Keratinocyte (primary cell): ENCODE measurements around the gene MGAT1. TPM values are rescaled to one million over a fixed set of nuclear protein-coding genes. Genes with fewer than 3 reads are reported as not detected.

Experiments
- DNase-seq: peaks from one replicate; pipeline ENCODE4 v3.0.0-alpha.2; 2011; ENCODE audit warnings: low read depth, missing footprints, low spot score
- FAIRE-seq: peaks from 2 replicates; lab custom pipeline; 2011; peaks lifted over from hg19 to GRCh38; lab: Jason Lieb, UNC
- H2AFZ ChIP-seq: 2 replicates; pipeline ENCODE4 v1.6.0; 2012; ENCODE audit warnings: low read length, control low read depth, inconsistent platforms; ENCODE audit not compliant: control insufficient read depth
- H3K27ac ChIP-seq: 2 replicates; pipeline ENCODE4 v1.5.1; 2011; ENCODE audit warnings: low read length; ENCODE audit not compliant: control insufficient read depth, insufficient read depth
- H3K27me3 ChIP-seq: 3 replicates; pipeline ENCODE4 v1.6.0; 2011; ENCODE audit warnings: low read length; ENCODE audit not compliant: control insufficient read depth, insufficient read depth; ENCODE audit errors: extremely low read depth
- H3K36me3 ChIP-seq, 2 experiments: 2 replicates in 1 of 2; 3 replicates in 1 of 2; pipeline ENCODE4 v1.5.1; 2011; ENCODE audit warnings: low read length in 2 of 2, mild to moderate bottlenecking in 1 of 2; ENCODE audit not compliant: control insufficient read depth in 2 of 2, insufficient read depth in 2 of 2; ENCODE audit errors: extremely low read depth in 1 of 2
- H3K4me1 ChIP-seq: 3 replicates; pipeline ENCODE4 v1.5.1; 2011; ENCODE audit warnings: low read length; ENCODE audit not compliant: control insufficient read depth, insufficient read depth; ENCODE audit errors: extremely low read depth
- H3K4me2 ChIP-seq: 3 replicates; pipeline ENCODE4 v1.6.0; 2011; ENCODE audit warnings: low read depth, low read length; ENCODE audit not compliant: control insufficient read depth, insufficient read depth; ENCODE audit errors: extremely low read depth
- H3K4me3 ChIP-seq, 3 experiments: fragments of 200-600 bp in 1 of 3; sonication (generic) in 1 of 3; 2 replicates in 2 of 3; 3 replicates in 1 of 3; pipeline ENCODE4 v1.5.1; 2011 to 2016; ENCODE audit warnings: low read length in 3 of 3, mild to moderate bottlenecking in 3 of 3, control low read depth in 2 of 3, inconsistent platforms in 1 of 3, low read depth in 1 of 3, mixed read lengths in 1 of 3, mixed run types in 1 of 3, moderate library complexity in 1 of 3; ENCODE audit not compliant: control insufficient read depth in 2 of 3, insufficient read depth in 2 of 3; ENCODE audit errors: extremely low read depth in 1 of 3
- H3K79me2 ChIP-seq: 2 replicates; pipeline ENCODE4 v1.6.0; 2012; ENCODE audit warnings: low read length; ENCODE audit not compliant: control insufficient read depth, insufficient read depth
- H3K9ac ChIP-seq: 3 replicates; pipeline ENCODE4 v1.6.0; 2011; ENCODE audit warnings: low read length; ENCODE audit not compliant: control insufficient read depth, insufficient read depth; ENCODE audit errors: extremely low read depth
- H3K9me1 ChIP-seq: 3 replicates; pipeline ENCODE4 v1.6.0; 2011; ENCODE audit warnings: low read length; ENCODE audit not compliant: control insufficient read depth, insufficient read depth; ENCODE audit errors: extremely low read depth
- H3K9me3 ChIP-seq: 2 replicates; pipeline ENCODE4 v1.5.1; 2012; ENCODE audit warnings: low read depth, low read length; ENCODE audit not compliant: control insufficient read depth
- H4K20me1 ChIP-seq: 3 replicates; pipeline ENCODE4 v1.6.0; 2011; ENCODE audit warnings: low read length; ENCODE audit not compliant: control insufficient read depth, insufficient read depth; ENCODE audit errors: extremely low read depth
- EZH2 ChIP-seq: IDR thresholded peaks from one replicate; pipeline ENCODE4 v1.6.1; 2012; ENCODE audit warnings: inconsistent platforms, mild to moderate bottlenecking, low read length, moderate library complexity
- dilution Hi-C: fragments of 300-500 bp; cut with MboI; formaldehyde crosslinking; loops from one replicate; pipeline ENCODE4 v1.7.0; 2020; ENCODE audit warnings: low sequenced_read_pairs; ENCODE audit not compliant: extremely low pct_ligation_motif_present
- polyA plus RNA-seq, 5 experiments: library from polyadenylated mRNA; depleted of rRNA in 3 of 5; stranded (reverse) in 3 of 5; stranded (forward) in 1 of 5; unstranded in 1 of 5; fragments of >200 nt; gene quantifications; 1 replicate in 1 of 5; 2 replicates in 3 of 5; 3 replicates in 1 of 5; pipeline versions ENCODE4 v1.2.1 to v1.2.3, GENCODE V29; 2011 to 2012; ENCODE audit warnings: missing spikeins in 2 of 5, low read depth in 1 of 5, low replicate concordance in 1 of 5
- TF ChIP-seq, protein P1 (sequence below), 3 experiments: IDR thresholded peaks in 1 of 3; conservative IDR thresholded peaks in 1 of 3; optimal IDR thresholded peaks in 1 of 3; 2 replicates in 2 of 3; 3 replicates in 1 of 3; pipeline versions ENCODE3 to v1.5.1; 2011; ENCODE audit warnings: low read length in 3 of 3, mild to moderate bottlenecking in 3 of 3, moderate library complexity in 2 of 3, control low read depth in 1 of 3, inconsistent platforms in 1 of 3; ENCODE audit not compliant: insufficient read depth in 2 of 3; ENCODE audit errors: extremely low read depth in 1 of 3

The MGAT1 gene
- polyA plus RNA-seq, 1 donor (not counting 4 experiments of a cell fraction or from before 2014, with no cell fraction given), result 80.3 TPM

DNA sequence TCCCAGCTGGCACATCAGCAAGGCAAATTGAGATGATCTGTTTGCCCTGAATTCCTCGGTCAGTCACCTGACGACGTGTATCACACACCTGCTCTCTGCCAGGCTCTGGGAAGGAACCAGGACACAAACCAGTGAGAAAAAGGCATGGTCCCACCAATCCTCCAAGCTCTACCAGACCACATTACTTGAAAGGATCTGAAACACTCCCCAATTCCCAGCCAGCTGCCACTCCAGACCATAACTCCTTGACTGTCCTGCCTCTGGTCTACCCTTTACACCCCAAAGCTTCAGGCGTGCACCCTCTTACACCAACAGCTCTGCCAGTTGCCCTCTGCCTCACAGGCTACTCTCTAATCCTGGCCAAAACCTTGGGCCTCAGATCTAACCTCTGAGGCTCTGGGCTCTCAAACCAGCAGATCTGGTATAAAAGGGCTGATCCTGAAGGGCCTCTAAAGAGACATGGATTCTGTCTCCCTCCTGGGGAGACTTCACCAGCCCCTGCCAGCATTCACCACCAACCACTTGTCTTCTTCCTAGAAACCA, 6.8 kb downstream of the MGAT1 start:
- TF ChIP-seq, protein P1, sequence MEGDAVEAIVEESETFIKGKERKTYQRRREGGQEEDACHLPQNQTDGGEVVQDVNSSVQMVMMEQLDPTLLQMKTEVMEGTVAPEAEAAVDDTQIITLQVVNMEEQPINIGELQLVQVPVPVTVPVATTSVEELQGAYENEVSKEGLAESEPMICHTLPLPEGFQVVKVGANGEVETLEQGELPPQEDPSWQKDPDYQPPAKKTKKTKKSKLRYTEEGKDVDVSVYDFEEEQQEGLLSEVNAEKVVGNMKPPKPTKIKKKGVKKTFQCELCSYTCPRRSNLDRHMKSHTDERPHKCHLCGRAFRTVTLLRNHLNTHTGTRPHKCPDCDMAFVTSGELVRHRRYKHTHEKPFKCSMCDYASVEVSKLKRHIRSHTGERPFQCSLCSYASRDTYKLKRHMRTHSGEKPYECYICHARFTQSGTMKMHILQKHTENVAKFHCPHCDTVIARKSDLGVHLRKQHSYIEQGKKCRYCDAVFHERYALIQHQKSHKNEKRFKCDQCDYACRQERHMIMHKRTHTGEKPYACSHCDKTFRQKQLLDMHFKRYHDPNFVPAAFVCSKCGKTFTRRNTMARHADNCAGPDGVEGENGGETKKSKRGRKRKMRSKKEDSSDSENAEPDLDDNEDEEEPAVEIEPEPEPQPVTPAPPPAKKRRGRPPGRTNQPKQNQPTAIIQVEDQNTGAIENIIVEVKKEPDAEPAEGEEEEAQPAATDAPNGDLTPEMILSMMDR (optimal IDR thresholded peaks at IDR 0.05 in 1 of 3, IDR thresholded peaks at IDR 0.05 in 1 of 3, conservative IDR thresholded peaks at IDR 0.05 in 1 of 3; ENCODE audit: extremely low read depth in 1 of 3, insufficient read depth in 2 of 3, low read length in 3 of 3), result no peak
- no peak for TF ChIP-seq EZH2
- H3K4me3 ChIP-seq, result no peak overlapping the region
- H3K27me3 ChIP-seq, result no peaks in the 10 kb centered on the region
- DNase-seq (no peak), FAIRE-seq (no peak)
- H3K9me1 ChIP-seq, result peaks cover 21% of the 10 kb centered on the region
- peaks cover 92% of the 10 kb centered on the region for H3K79me2 ChIP-seq
- dilution Hi-C loops, result no loop called here
- H4K20me1 ChIP-seq, result peaks cover 46% of the 10 kb centered on the region
- H3K4me2 ChIP-seq, result no peak overlapping the region
- no peak overlapping the region for H3K9ac ChIP-seq
- peaks cover 16 to 29% of the 10 kb centered on the region in 2 experiments for H3K36me3 ChIP-seq
- no peak overlapping the region for H3K27ac ChIP-seq
- no peaks in the 10 kb centered on the region for H3K9me3 ChIP-seq
- H2AFZ ChIP-seq, result no peak overlapping the region
- peaks cover 36% of the 10 kb centered on the region for H3K4me1 ChIP-seq

DNA sequence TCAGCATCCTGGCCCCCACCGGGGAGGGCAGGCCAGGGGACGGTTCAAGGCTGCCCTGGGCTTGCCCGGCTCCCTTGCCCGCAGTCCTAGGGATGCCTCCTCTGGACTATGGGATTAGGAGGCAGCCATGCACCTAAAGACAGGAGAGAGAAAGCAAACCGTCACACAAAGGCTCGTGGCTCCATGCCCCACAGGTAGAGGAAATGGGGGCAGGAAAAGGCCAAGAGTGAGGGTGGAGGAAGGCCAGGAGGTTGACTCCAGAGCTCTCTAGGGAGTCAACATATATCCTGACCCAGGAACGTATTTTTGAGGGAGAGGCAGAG, 9.7 kb downstream of the MGAT1 start:
- Histone ChIP-seq H3K9me3 (no peaks in the 10 kb centered on the region), H2AFZ (no peak overlapping the region), H3K4me3 (no peak overlapping the region), H3K9me1 (peaks cover 6% of the 10 kb centered on the region), H3K79me2 (peaks cover 78% of the 10 kb centered on the region), H4K20me1 (peaks cover 20% of the 10 kb centered on the region), H3K4me2 (no peak overlapping the region), H3K27me3 (no peaks in the 10 kb centered on the region), H3K4me1 (peaks cover 7% of the 10 kb centered on the region), H3K36me3 (peaks cover 16 to 23% of the 10 kb centered on the region in 2 experiments), H3K9ac (no peak overlapping the region), H3K27ac (no peak overlapping the region)
- dilution Hi-C loops, result no loop called here
- TF ChIP-seq, protein P1 (optimal IDR thresholded peaks at IDR 0.05 in 1 of 3, IDR thresholded peaks at IDR 0.05 in 1 of 3, conservative IDR thresholded peaks at IDR 0.05 in 1 of 3; ENCODE audit: extremely low read depth in 1 of 3, insufficient read depth in 2 of 3, low read length in 3 of 3), result no peak
- no peak for TF ChIP-seq EZH2
- DNase-seq (no peak), FAIRE-seq (no peak)
